ENCODE data around the gene CEP63. TPM values are rescaled to one million over a fixed set of nuclear protein-coding genes. Genes with fewer than 3 reads are reported as not detected.

Gene CEP63
- polyA plus RNA-seq, 1 donor from 2014 or later, result 14.1 TPM

DNA sequence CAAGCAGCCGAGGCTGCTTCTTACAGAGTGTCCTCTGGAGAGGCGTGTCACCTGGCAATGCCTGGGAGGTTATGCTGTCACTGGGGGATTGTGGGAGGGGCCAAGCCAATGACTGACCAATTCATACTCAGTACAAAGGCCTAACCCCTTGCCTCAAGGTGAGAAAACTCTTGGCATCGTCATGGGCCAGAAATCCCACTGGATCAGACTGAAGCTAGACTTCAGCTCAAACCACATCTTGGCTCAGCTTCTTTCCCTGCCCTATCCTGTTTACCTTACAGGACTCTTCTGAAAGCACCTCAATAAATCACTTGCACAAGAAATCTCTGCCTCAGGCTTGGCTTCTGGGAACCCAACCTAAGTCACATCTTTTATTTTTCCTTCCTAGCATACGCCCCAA is 9.6 kb upstream of the CEP63 start:
- no peak for TF ChIP-seq TAF1 (IDR thresholded peaks at IDR 0.05; ENCODE audit: low read depth)
- no peak for TF ChIP-seq REST (IDR thresholded peaks at IDR 0.05; ENCODE audit: borderline replicate concordance)
- TF ChIP-seq EZH2 (IDR thresholded peaks at IDR 0.05; ENCODE audit: borderline replicate concordance, insufficient read depth, low read length, poor library complexity, severe bottlenecking), result no peak
- TF ChIP-seq, protein P1, sequence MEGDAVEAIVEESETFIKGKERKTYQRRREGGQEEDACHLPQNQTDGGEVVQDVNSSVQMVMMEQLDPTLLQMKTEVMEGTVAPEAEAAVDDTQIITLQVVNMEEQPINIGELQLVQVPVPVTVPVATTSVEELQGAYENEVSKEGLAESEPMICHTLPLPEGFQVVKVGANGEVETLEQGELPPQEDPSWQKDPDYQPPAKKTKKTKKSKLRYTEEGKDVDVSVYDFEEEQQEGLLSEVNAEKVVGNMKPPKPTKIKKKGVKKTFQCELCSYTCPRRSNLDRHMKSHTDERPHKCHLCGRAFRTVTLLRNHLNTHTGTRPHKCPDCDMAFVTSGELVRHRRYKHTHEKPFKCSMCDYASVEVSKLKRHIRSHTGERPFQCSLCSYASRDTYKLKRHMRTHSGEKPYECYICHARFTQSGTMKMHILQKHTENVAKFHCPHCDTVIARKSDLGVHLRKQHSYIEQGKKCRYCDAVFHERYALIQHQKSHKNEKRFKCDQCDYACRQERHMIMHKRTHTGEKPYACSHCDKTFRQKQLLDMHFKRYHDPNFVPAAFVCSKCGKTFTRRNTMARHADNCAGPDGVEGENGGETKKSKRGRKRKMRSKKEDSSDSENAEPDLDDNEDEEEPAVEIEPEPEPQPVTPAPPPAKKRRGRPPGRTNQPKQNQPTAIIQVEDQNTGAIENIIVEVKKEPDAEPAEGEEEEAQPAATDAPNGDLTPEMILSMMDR (IDR thresholded peaks at IDR 0.05; ENCODE audit: poor library complexity, severe bottlenecking), result no peak
- TF ChIP-seq MXI1 (conservative IDR thresholded peaks at IDR 0.05; ENCODE audit: poor library complexity, severe bottlenecking), result no peak
- no peak for TF ChIP-seq EP300 (conservative IDR thresholded peaks at IDR 0.05; ENCODE audit: poor library complexity, severe bottlenecking)
- TF ChIP-seq SMC3 (conservative IDR thresholded peaks at IDR 0.05; ENCODE audit: poor library complexity), result no peak
- no peak for TF ChIP-seq POLR2AphosphoS5 (IDR thresholded peaks at IDR 0.05)
- TF ChIP-seq RAD21 (conservative IDR thresholded peaks at IDR 0.05), result no peak

DNA sequence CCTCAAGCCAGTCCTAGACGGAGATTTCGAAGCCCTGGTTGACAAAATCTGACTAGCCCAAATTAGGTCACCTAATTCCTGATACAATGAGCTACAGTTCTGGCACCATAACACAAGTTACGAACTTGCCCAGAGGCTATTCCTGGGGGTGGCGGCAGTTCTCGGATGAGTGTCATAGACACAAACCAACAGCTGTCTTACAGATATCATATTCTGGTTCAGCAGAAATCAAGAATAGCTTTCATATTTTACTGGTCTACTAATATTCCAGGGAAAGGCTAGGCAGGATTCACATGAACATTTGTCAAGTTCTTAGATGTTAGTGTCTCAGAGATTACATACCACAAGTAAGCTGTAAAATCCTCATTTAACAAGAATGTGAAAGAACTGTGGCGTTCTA is 8.9 kb upstream of the CEP63 start:
- H3K9me3 ChIP-seq (ENCODE audit: low read length), result no peaks in the 10 kb centered on the region
- no peaks in the 10 kb centered on the region for H3K79me2 ChIP-seq (replicated peaks; ENCODE audit: insufficient read depth, low read length)
- no peaks in the 10 kb centered on the region for H3K27me3 ChIP-seq (ENCODE audit: insufficient read depth, low read depth, low read length)
- H3K4me2 ChIP-seq (ENCODE audit: low read length), result no peak overlapping the region
- H3K36me3 ChIP-seq (ENCODE audit: insufficient read depth, low read length), result peaks cover 10% of the 10 kb centered on the region
- no peak overlapping the region for H3K9ac ChIP-seq (ENCODE audit: low read length)
- no peaks in the 10 kb centered on the region for H4K20me1 ChIP-seq (ENCODE audit: insufficient read depth)
- no peak overlapping the region for H2AFZ ChIP-seq (ENCODE audit: low read depth, low read length)
- no peak overlapping the region for H3K4me3 ChIP-seq (ENCODE audit: low read length)
- TF ChIP-seq TAF1 (IDR thresholded peaks at IDR 0.05; ENCODE audit: low read depth) (no peak), EZH2 (IDR thresholded peaks at IDR 0.05; ENCODE audit: borderline replicate concordance, insufficient read depth, low read length, poor library complexity, severe bottlenecking) (no peak), MXI1 (conservative IDR thresholded peaks at IDR 0.05; ENCODE audit: poor library complexity, severe bottlenecking) (no peak), REST (IDR thresholded peaks at IDR 0.05; ENCODE audit: borderline replicate concordance) (no peak), EP300 (conservative IDR thresholded peaks at IDR 0.05; ENCODE audit: poor library complexity, severe bottlenecking) (no peak), SMC3 (conservative IDR thresholded peaks at IDR 0.05; ENCODE audit: poor library complexity) (no peak), RAD21 (conservative IDR thresholded peaks at IDR 0.05) (no peak), POLR2AphosphoS5 (IDR thresholded peaks at IDR 0.05) (no peak)
- TF ChIP-seq, protein P1 (IDR thresholded peaks at IDR 0.05; ENCODE audit: poor library complexity, severe bottlenecking), result no peak
- no peaks in the 10 kb centered on the region for H3K9me2 ChIP-seq (ENCODE audit: insufficient read depth, low read length)
- no peak overlapping the region for H3K27ac ChIP-seq (ENCODE audit: low read length)
- no peaks in the 10 kb centered on the region for H3F3A ChIP-seq (ENCODE audit: insufficient read depth, low read length, poor library complexity, severe bottlenecking)

More for the DNA sequence above, 9.6 kb upstream of the CEP63 start:
- no peaks in the 10 kb centered on the region for H3F3A ChIP-seq (ENCODE audit: insufficient read depth, low read length, poor library complexity, severe bottlenecking)
- no peak overlapping the region for H3K4me2 ChIP-seq (ENCODE audit: low read length)
- H2AFZ ChIP-seq (ENCODE audit: low read depth, low read length), result no peak overlapping the region
- no peak overlapping the region for H3K9ac ChIP-seq (ENCODE audit: low read length)
- H3K27ac ChIP-seq (ENCODE audit: low read length), result no peak overlapping the region
- H3K9me2 ChIP-seq (ENCODE audit: insufficient read depth, low read length), result no peaks in the 10 kb centered on the region
- peaks cover 7% of the 10 kb centered on the region for H3K36me3 ChIP-seq (ENCODE audit: insufficient read depth, low read length)
- H3K4me3 ChIP-seq (ENCODE audit: low read length), result no peak overlapping the region
- no peaks in the 10 kb centered on the region for H3K27me3 ChIP-seq (ENCODE audit: insufficient read depth, low read depth, low read length)
- H3K9me3 ChIP-seq (ENCODE audit: low read length), result no peaks in the 10 kb centered on the region
- H4K20me1 ChIP-seq (ENCODE audit: insufficient read depth), result no peaks in the 10 kb centered on the region
- no peaks in the 10 kb centered on the region for H3K79me2 ChIP-seq (replicated peaks; ENCODE audit: insufficient read depth, low read length)
